WI38 (cell line): ENCODE data around the gene GULP1.

Experiments
- H3K4me3 ChIP-seq: 2 replicates; pipeline ENCODE4 v1.5.1; 2011; ENCODE audit warnings: low read depth, mild to moderate bottlenecking, control low read depth, low read length
- CTCF ChIP-seq: IDR thresholded peaks from 2 replicates; pipeline ENCODE4 v1.5.1; 2012; ENCODE audit warnings: low read depth, mild to moderate bottlenecking, control low read depth, low read length

Gene GULP1

GRCh38 chr2:188439986-188440385 lies 148.3 kb downstream of the GULP1 start:
- no peak for TF ChIP-seq CTCF
- no peak overlapping the region for H3K4me3 ChIP-seq

- no peak for TF ChIP-seq CTCF
- no peak overlapping the region for H3K4me3 ChIP-seq
Measured at GRCh38 chr2:188440849-188441248, 149.2 kb downstream of the GULP1 start.

GRCh38 chr2:188441288-188441947 lies 149.7 kb downstream of the GULP1 start:
- no peak for TF ChIP-seq CTCF

GRCh38 chr2:188443207-188443606 lies 151.5 kb downstream of the GULP1 start:
- TF ChIP-seq CTCF, result no peak
- no peak overlapping the region for H3K4me3 ChIP-seq

More at GRCh38 chr2:188441288-188441947, 149.7 kb downstream of the GULP1 start:
- H3K4me3 ChIP-seq, result no peak overlapping the region

GRCh38 chr2:188444106-188444835 lies 152.6 kb downstream of the GULP1 start:
- H3K4me3 ChIP-seq, result no peak overlapping the region
- TF ChIP-seq CTCF, result no peak

- no peak overlapping the region for H3K4me3 ChIP-seq
- no peak for TF ChIP-seq CTCF
Measured at GRCh38 chr2:188449561-188449960, 157.9 kb downstream of the GULP1 start.

GRCh38 chr2:188449971-188450370 lies 158.3 kb downstream of the GULP1 start:
- no peak overlapping the region for H3K4me3 ChIP-seq
- TF ChIP-seq CTCF, result no peak
